Dendritic cell treated with granulocyte-macrophage colony-stimulating factor and Interleukin-4, amounts not matched to agents 40 ng/mL and 50 ng/mL, for 4 days (primary cell): Measurements from ENCODE around the gene PDSS2.

ENCODE experiments used
- H3K27ac Mint-ChIP-seq: one replicate; pipeline ENCODE4 v1.8.0; 2022; ENCODE audit warnings: mild to moderate bottlenecking, mixed read lengths
- H3K27me3 Mint-ChIP-seq: one replicate; pipeline ENCODE4 v1.8.0; 2022; ENCODE audit warnings: mild to moderate bottlenecking, mixed read lengths
- H3K36me3 Mint-ChIP-seq: one replicate; pipeline ENCODE4 v1.8.0; 2022; ENCODE audit warnings: low read depth, mixed read lengths
- H3K4me1 Mint-ChIP-seq: one replicate; pipeline ENCODE4 v1.8.0; 2022; ENCODE audit warnings: low read depth, mixed read lengths
- H3K4me3 Mint-ChIP-seq: one replicate; pipeline ENCODE4 v1.8.0; 2022; ENCODE audit warnings: mild to moderate bottlenecking, moderate library complexity, mixed read lengths
- H3K9me3 Mint-ChIP-seq: one replicate; pipeline ENCODE4 v1.8.0; 2022; ENCODE audit warnings: mixed read lengths
- intact Hi-C: fragments of 100-400 bp; cut with micrococcal nuclease; formaldehyde crosslinking; loops from one replicate; pipeline ENCODE4 v1.15.0; 2022

The PDSS2 gene

DNA sequence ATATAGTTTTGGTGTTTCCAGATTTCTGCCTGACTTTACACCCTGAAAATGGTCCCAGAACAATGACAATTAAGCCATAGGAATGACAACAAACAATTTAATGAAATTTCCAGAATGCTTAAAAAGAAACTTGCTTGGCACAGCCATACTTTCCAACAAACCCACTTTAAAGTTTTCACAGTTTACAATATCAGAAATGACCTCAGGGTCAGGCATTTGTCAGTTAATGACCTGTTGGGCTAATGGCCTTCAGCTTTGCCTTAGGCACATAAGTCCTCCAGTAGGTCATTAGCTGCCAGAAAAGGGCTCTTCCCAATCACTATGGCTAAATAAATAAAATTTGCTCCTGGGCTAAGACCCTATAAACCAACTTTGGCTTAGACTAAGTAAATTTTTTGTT, 199.4 kb downstream of the PDSS2 start:
- no peaks in the 10 kb centered on the region for H3K9me3 Mint-ChIP-seq
- no peaks in the 10 kb centered on the region for H3K27me3 Mint-ChIP-seq
- no peak overlapping the region for H3K27ac Mint-ChIP-seq
- no peak overlapping the region for H3K4me3 Mint-ChIP-seq
- no peaks in the 10 kb centered on the region for H3K4me1 Mint-ChIP-seq
- H3K36me3 Mint-ChIP-seq, result peaks cover 7% of the 10 kb centered on the region
- intact Hi-C loops, result no loop called here

GRCh38 chr6:107248147-107248546, 211.2 kb downstream of the PDSS2 start:
- H3K4me1 Mint-ChIP-seq, result no peaks in the 10 kb centered on the region
- no peaks in the 10 kb centered on the region for H3K36me3 Mint-ChIP-seq
- H3K27me3 Mint-ChIP-seq, result no peaks in the 10 kb centered on the region
- no peak overlapping the region for H3K4me3 Mint-ChIP-seq
- H3K27ac Mint-ChIP-seq, result no peak overlapping the region
- intact Hi-C loops, result no loop called here
- no peaks in the 10 kb centered on the region for H3K9me3 Mint-ChIP-seq

DNA sequence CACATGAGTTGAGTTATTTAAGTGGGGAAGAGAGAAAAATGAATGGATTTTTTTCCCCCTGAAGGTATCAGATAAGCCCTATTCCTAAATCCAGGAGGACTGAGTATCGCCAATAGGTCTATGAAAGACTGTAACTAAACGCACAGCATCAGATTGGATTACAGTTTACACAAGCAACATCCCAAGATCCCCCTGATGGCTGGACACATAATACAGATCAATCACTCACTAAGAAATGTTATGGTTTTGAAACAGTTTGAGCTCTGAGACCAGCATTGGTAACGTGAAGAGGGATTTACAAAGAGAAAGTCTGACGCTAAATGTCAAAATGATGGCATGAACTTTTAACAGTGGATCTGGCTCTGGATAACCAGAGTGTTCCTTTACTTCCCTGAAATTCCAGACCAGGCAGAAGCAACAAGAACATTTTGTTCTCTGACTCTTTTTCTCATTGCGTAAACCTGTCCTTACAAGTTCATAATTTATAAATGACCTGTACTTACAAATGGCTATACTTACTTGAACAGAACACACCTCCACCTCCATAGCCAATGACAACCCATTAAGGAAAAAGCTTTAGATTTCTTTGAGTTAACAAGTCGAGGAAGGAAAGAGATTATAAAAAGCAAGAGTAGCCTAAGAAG, 212.3 kb downstream of the PDSS2 start:
- no peaks in the 10 kb centered on the region for H3K4me1 Mint-ChIP-seq
- H3K4me3 Mint-ChIP-seq, result no peak overlapping the region
- no peaks in the 10 kb centered on the region for H3K36me3 Mint-ChIP-seq
- H3K9me3 Mint-ChIP-seq, result no peaks in the 10 kb centered on the region
- no peak overlapping the region for H3K27ac Mint-ChIP-seq
- intact Hi-C loops, result no loop called here
- no peaks in the 10 kb centered on the region for H3K27me3 Mint-ChIP-seq

DNA sequence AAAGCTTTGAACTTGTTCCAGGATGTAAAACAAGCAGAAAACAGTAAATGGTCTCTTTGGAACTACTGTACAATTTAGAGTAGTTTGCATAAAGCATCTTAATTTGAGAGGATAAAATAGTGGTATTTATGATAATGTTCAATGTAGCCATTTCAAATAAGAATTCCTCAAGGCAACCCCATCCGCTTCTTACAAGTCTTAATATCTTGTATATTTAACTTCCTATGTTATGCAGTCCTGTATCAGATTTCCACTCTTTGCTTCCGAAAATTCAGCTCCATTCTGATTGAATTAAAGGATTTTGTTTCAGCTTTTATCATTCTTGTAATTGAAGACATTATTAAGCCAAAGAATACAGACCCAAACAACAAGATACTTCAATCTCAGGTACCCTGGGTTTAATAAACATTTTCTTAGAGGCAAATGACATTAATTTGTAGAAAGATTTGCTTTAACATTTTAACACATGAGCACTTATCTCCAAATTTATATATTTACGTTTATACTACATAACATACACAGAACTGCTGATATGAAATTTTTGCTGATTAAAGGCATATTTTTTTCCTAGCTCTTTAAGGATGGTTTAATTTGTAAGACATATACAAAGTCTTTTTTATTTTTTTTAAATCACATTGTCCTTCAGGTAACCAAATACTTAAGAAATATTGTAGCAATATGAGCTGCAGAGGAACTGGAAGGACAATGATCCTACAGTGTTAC, 213.0 kb downstream of the PDSS2 start:
- no peaks in the 10 kb centered on the region for H3K27me3 Mint-ChIP-seq
- H3K9me3 Mint-ChIP-seq, result no peaks in the 10 kb centered on the region
- no peak overlapping the region for H3K4me3 Mint-ChIP-seq
- no peak overlapping the region for H3K27ac Mint-ChIP-seq
- intact Hi-C loops, result no loop called here
- peaks cover 6% of the 10 kb centered on the region for H3K36me3 Mint-ChIP-seq
- no peaks in the 10 kb centered on the region for H3K4me1 Mint-ChIP-seq

GRCh38 chr6:107244742-107245480, 214.5 kb downstream of the PDSS2 start:
- Mint-ChIP-seq H3K4me1 (no peaks in the 10 kb centered on the region), H3K27me3 (no peaks in the 10 kb centered on the region), H3K36me3 (peaks cover 6% of the 10 kb centered on the region), H3K9me3 (no peaks in the 10 kb centered on the region), H3K27ac (no peak overlapping the region), H3K4me3 (no peak overlapping the region)
- intact Hi-C loops, result no loop called here

GRCh38 chr6:107244082-107244741, 215.2 kb downstream of the PDSS2 start:
- H3K27ac Mint-ChIP-seq, result no peak overlapping the region
- intact Hi-C loops, result no loop called here
- no peaks in the 10 kb centered on the region for H3K27me3 Mint-ChIP-seq
- H3K4me1 Mint-ChIP-seq, result no peaks in the 10 kb centered on the region
- H3K36me3 Mint-ChIP-seq, result peaks cover 6% of the 10 kb centered on the region
- no peaks in the 10 kb centered on the region for H3K9me3 Mint-ChIP-seq
- no peak overlapping the region for H3K4me3 Mint-ChIP-seq

DNA sequence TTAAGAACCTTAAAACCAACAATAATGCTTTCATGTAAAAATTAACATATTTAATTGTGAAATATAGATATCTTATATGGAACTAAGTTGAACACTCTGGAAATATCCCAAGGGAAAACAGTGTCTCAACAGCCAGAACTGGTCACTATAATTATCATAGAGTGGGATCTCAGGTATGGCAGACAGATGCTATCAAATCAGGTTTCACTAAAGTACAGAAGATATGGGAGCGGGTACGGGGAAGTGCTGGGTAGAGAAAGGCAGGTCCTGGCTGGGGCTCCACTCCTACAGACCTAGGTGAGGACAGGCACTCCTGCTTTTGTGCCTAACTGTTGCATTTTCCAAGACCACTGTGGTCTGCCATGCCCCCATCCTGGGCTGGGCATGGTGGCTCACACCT, 215.9 kb downstream of the PDSS2 start:
- peaks cover 6% of the 10 kb centered on the region for H3K36me3 Mint-ChIP-seq
- no peaks in the 10 kb centered on the region for H3K27me3 Mint-ChIP-seq
- H3K27ac Mint-ChIP-seq, result no peak overlapping the region
- no peaks in the 10 kb centered on the region for H3K4me1 Mint-ChIP-seq
- H3K4me3 Mint-ChIP-seq, result no peak overlapping the region
- intact Hi-C loops, result no loop called here
- H3K9me3 Mint-ChIP-seq, result no peaks in the 10 kb centered on the region

- Mint-ChIP-seq H3K27me3 (no peaks in the 10 kb centered on the region), H3K4me1 (peaks cover 4% of the 10 kb centered on the region), H3K36me3 (peaks cover 44% of the 10 kb centered on the region), H3K4me3 (no peak overlapping the region), H3K9me3 (peaks cover 24% of the 10 kb centered on the region), H3K27ac (no peak overlapping the region)
- intact Hi-C loops, result no loop called here
Measured at GRCh38 chr6:107237992-107238660, 221.2 kb downstream of the PDSS2 start.

- Mint-ChIP-seq H3K4me3 (no peak overlapping the region), H3K9me3 (peaks cover 24% of the 10 kb centered on the region), H3K27me3 (no peaks in the 10 kb centered on the region), H3K36me3 (peaks cover 45% of the 10 kb centered on the region), H3K27ac (no peak overlapping the region), H3K4me1 (peaks cover 4% of the 10 kb centered on the region)
- intact Hi-C loops, result no loop called here
Measured at GRCh38 chr6:107235511-107235910, 223.9 kb downstream of the PDSS2 start.

- no peak overlapping the region for H3K4me3 Mint-ChIP-seq
- H3K27ac Mint-ChIP-seq, result no peak overlapping the region
- H3K4me1 Mint-ChIP-seq, result peaks cover 4% of the 10 kb centered on the region
- H3K27me3 Mint-ChIP-seq, result no peaks in the 10 kb centered on the region
- peaks cover 24% of the 10 kb centered on the region for H3K9me3 Mint-ChIP-seq
- peaks cover 45% of the 10 kb centered on the region for H3K36me3 Mint-ChIP-seq
- intact Hi-C loops, result no loop called here
Measured at GRCh38 chr6:107235007-107235406, 224.4 kb downstream of the PDSS2 start.

GRCh38 chr6:107231243-107231642, 228.1 kb downstream of the PDSS2 start:
- H3K4me1 Mint-ChIP-seq, result peaks cover 4% of the 10 kb centered on the region
- intact Hi-C loops, result no loop called here
- H3K9me3 Mint-ChIP-seq, result peaks cover 17% of the 10 kb centered on the region
- no peaks in the 10 kb centered on the region for H3K27me3 Mint-ChIP-seq
- H3K4me3 Mint-ChIP-seq, result no peak overlapping the region
- no peak overlapping the region for H3K27ac Mint-ChIP-seq
- peaks cover 26% of the 10 kb centered on the region for H3K36me3 Mint-ChIP-seq

- no peak overlapping the region for H3K27ac Mint-ChIP-seq
- intact Hi-C loops, result no loop called here
- no peak overlapping the region for H3K4me3 Mint-ChIP-seq
- H3K36me3 Mint-ChIP-seq, result peaks cover 18% of the 10 kb centered on the region
- H3K27me3 Mint-ChIP-seq, result no peaks in the 10 kb centered on the region
- peaks cover under 1% of the 10 kb centered on the region for H3K4me1 Mint-ChIP-seq
- peaks cover 9% of the 10 kb centered on the region for H3K9me3 Mint-ChIP-seq
Measured at GRCh38 chr6:107230448-107230847, 228.9 kb downstream of the PDSS2 start.

DNA sequence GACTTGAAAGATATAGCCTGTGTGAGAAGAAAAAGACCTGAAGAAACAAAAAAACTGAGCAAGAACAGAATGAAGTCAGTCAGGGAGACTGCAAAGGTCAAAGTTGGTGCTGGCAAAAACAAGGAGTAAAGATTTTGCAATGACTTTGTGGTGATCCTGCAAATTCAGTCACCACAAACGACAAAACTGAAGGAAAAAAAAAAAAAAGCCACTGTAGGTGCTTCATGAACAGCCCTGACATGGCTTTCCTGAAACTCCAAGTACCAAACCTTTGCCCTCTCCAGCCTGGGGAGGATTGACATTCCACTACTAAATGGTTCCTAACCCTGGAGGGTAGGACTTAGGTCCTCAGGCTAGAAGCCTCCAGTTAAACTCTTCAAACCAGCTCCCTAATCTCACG, 229.3 kb downstream of the PDSS2 start:
- Mint-ChIP-seq H3K36me3 (peaks cover 13% of the 10 kb centered on the region), H3K27ac (no peak overlapping the region), H3K27me3 (no peaks in the 10 kb centered on the region), H3K9me3 (peaks cover 5% of the 10 kb centered on the region), H3K4me3 (no peak overlapping the region), H3K4me1 (no peaks in the 10 kb centered on the region)
- intact Hi-C loops, result no loop called here
